HG02763 (cell line): ENCODE data around the gene ANAPC2.

Experiments used
- ATAC-seq: cut with Tn5 transposase; IDR thresholded peaks from one replicate; pipeline ENCODE4 v1.9.1; 2021; ENCODE audit warnings: mild to moderate bottlenecking, moderate library complexity; ENCODE audit not compliant: unreplicated experiment

ANAPC2 gene

DNA sequence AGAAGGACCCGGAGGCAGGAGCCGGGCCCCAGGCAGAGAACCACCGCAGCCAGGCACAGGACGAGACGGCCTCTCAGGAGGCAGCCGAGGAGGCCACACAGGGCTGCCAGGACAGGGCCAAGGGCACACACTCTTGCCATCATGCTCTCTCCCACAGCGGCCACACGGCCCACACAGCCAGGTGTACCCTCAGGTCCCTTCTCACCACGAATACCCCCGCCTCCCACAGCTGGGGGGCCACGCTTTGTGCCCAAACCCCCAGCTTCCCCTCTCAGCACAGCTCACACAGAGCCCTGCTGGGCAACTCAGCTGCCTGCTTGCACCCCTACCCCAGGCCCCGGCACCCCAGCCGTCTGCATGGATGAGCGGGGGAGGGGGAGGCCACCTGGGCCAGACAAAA, 5.4 kb upstream of the ANAPC2 start:
- ATAC-seq: no peak

GRCh38 chr9:137192859-137193258, 4.5 kb upstream of the ANAPC2 start:
- no peak for ATAC-seq

- ATAC-seq: no peak
Measured at GRCh38 chr9:137192448-137192780, 4.1 kb upstream of the ANAPC2 start.

GRCh38 chr9:137191691-137192447, 3.5 kb upstream of the ANAPC2 start:
- ATAC-seq: no peak

DNA sequence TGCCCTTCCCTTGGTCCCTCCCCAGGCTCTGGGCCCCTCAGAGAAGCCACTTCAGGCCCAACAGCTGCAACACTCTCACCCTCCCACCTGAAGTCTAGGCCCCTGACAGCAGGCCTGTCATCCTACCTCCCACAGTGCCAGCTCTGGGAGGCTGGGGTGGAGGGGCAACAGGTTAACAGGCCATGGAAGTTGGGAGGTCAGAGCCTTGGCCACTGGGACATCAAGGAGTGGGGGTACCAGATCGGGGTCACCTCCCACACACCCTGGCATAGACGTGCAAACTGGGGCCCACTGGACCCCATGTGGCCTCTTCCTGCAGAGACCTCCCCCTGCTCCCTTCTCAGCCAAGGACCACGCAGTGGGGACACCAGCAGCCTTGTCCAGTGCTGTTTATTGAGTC, 2.9 kb upstream of the ANAPC2 start:
- no peak for ATAC-seq

DNA sequence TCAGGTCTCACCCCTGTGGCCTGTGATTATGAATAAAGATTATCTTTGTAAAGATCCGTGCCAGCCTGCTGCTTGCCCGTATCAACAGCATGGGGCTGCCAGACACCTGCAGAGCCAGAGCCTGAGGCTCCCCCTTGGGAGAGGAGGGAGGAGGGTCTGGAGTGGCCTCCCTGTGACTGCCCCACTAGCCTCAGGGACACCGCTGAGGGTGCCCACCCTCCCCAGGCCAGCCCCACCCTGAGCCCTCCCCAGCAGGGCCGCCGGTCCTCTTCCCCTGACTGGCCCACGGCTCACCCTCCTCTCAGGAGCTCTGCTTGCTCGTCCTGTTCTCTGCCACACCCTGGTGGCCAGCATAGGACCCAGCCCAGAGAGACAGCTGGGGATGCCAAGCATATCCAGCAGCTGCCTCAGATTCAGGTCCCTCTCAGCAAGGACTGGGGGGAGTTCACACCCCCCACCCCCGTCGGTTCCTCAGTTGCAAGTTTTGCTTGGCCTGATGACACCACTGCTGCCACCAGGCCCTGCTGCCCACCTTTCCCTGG, 2.0 kb upstream of the ANAPC2 start:
- ATAC-seq: no peak

GRCh38 chr9:137189297-137190295, 1.2 kb upstream of the ANAPC2 start:
- ATAC-seq: no peak

- ATAC-seq: no peak
Measured at GRCh38 chr9:137188086-137188489, 272 bp downstream of the ANAPC2 start.

DNA sequence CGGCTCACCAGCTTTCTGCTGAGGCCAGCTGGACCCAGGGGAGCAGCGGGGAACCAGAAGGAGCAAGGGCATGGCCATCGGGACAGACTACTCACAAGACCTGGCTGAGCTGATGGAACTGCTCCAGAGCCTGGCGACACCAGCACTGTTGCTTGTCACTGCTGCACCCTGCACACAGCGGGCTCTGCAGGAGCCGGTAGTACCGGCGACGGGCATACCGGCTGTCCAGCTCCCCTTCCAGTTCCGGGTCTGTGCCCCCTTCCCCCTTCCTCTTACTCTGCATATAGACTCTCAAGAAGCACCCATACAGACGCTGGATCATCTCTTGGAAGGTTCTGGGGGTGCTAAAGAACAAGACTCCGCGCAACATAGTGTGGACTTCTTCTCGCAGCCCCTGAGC, 974 bp downstream of the ANAPC2 start:
- no peak for ATAC-seq

- ATAC-seq: no peak
Measured at GRCh38 chr9:137186385-137186784, 2.0 kb downstream of the ANAPC2 start.

DNA sequence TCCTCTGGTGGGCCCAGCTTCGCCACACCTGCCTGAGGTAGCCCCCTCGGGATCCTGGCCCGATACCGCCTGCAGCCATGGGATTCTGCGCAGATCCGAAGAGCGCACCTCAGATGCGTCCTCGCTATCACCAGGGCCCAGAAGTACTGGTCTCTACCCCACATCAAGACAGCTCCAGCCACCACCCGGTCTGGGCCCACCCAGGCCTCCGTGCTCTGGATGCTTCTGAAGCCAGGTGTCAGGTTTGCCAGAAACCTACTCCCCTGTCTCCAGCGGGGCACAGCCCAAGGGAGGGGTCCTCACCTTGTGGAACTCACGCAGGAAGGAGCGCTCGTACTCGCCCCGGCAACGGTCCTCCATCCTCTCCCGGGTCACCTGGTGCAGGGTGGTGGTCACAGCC, 2.4 kb downstream of the ANAPC2 start:
- no peak for ATAC-seq

DNA sequence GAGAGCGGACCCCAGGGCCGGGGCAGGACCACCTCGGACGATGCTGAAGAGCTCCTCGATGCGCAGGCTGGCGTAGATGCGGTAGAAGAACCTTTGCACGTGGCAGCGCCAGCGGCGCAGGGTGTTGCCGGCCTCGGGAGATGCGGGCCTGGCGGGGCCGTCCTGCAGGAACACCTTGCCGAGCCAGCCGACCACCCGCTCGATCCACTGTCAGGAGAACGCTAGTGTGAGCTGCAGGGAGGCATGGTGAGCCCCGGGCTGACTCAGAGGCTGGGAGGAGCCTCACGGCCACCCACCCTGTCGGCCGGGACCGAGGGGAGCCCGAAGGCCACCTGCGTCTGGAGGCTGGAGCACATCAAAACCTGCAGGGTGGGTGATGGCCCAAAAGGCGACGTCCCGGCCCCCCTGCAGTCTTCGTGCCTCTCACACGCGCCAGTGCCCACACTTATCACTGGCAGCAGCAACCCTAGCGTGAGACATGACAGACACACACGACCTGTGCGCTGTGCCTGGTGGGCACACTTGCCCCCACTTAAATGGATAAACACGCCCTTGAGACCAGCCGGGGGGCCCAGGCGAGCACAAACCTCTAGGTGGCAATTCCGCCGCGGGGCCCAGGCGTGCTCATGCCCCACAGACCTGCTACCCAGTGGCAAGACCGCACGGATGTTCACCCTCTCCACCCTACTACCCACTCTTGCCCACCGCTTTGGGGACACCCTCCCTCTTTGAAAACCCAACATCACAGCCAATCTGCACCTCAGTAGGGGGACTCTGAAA, 3.3 kb downstream of the ANAPC2 start:
- no peak for ATAC-seq

GRCh38 chr9:137183980-137184595, 4.3 kb downstream of the ANAPC2 start:
- no peak for ATAC-seq

- no peak for ATAC-seq
Measured at GRCh38 chr9:137182836-137183235, 5.5 kb downstream of the ANAPC2 start.

GRCh38 chr9:137181680-137182079, 6.7 kb downstream of the ANAPC2 start:
- no peak for ATAC-seq

DNA sequence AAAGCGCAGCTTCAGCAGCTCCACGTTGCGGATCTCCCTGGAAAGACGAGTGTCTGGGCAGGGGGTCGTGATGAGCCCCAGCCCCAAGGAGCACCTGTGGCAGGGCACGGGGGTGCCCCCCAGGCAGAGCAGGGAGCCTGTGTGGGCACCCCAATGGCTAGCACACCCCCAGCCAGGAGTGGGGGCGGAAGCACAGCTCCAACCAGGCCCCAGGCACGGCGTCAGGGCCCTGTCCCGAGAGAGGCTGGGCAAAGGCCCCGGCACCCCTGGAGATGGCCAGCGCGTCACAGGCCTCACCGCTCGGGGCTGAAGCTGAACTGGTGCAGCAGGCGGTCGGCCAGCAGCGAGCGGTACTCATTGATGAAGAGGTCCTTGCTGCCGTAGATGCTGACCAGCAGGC, 7.9 kb downstream of the ANAPC2 start:
- ATAC-seq: no peak

DNA sequence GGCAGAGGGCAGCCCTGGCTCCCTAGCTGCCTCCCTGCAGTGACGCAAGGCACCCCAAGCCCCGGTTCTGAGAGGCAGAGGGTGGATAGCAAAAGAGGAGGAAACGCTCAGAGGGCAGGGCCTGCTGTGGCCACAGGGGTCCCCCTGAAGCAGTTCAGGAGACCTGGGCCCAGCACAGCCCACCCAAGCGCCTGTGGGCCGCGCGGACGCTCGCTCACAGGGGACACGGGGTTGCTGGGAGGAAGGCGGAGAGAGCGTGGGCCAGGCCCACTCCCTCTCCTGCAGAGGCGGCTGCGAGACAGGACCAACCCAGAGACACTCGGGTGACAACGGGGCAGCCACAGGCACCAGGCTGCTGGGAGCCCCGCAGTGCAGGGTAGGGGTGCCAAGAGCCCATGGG, 8.6 kb downstream of the ANAPC2 start:
- no peak for ATAC-seq

DNA sequence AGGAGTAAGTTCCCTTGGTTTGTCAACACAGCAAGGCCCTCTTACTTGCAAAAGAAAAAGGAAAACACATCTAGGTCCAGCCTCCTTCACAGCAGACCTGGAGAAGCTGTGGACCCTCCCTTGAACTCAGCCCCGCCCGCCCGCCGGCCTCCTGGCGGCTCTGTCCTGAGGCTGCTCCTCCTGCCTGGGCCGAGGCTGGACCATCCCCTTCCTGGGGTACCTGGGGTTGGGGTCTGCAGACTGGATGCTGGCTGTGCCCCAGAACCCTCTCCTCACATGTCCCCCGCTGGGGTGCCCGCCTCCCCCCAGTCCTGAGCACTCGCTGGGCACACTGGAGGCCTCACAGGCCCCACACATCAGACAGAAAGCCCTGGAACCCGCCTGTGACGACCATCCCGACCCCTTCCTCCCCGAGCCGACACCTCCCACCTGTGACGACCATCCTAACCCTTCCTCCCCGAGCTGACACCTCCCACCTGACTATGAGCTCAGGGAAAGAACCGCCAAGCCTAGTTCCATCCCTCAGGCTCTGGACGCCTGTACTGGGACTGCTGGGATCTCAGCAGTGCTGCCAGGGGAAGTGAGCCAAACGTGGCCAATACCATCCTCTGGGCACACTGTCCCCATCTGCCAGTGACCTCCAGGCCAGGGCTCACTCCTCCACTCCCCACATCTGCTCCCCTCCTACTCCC, 9.3 kb downstream of the ANAPC2 start:
- ATAC-seq: no peak

- no peak for ATAC-seq
Measured at GRCh38 chr9:137178201-137178938, 10.0 kb downstream of the ANAPC2 start.
